Measurements from ENCODE around the gene PIR.

The PIR gene

DNA sequence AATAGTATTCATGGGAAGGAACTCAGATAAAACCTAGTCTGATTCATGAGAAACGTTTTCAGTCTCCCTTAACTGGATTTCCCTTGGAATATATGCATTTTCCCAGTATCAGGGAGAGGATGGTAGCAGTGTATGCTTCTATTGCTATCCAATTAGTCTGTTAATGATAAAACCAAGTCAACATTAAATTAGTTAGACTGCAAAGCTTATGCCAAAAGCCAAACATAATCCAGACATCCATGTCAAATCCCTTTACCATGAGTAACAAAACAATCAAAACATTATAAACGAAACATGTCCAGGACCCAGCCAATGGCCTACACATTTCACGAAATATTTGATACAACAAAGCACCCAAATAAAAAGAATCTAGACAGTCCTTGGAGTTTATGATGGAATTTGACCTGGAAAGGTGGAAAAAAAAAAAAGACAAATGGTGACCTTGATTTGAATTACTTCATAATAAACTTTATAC lies 74.4 kb downstream of the PIR start:
- TF ChIP-seq, protein P1, sequence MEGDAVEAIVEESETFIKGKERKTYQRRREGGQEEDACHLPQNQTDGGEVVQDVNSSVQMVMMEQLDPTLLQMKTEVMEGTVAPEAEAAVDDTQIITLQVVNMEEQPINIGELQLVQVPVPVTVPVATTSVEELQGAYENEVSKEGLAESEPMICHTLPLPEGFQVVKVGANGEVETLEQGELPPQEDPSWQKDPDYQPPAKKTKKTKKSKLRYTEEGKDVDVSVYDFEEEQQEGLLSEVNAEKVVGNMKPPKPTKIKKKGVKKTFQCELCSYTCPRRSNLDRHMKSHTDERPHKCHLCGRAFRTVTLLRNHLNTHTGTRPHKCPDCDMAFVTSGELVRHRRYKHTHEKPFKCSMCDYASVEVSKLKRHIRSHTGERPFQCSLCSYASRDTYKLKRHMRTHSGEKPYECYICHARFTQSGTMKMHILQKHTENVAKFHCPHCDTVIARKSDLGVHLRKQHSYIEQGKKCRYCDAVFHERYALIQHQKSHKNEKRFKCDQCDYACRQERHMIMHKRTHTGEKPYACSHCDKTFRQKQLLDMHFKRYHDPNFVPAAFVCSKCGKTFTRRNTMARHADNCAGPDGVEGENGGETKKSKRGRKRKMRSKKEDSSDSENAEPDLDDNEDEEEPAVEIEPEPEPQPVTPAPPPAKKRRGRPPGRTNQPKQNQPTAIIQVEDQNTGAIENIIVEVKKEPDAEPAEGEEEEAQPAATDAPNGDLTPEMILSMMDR (IDR thresholded peaks at IDR 0.05; ENCODE audit: low read depth, low read length): no peak
- TF ChIP-seq EZH2phosphoT487 (IDR thresholded peaks at IDR 0.05; ENCODE audit: low read depth): no peak
- H3K9ac ChIP-seq (ENCODE audit: low read length): no peak overlapping the region
- H3K4me3 ChIP-seq (ENCODE audit: low read length): no peak overlapping the region
- H3K36me3 ChIP-seq (replicated peaks; ENCODE audit: low read depth, low read length): peaks cover 5% of the 10 kb centered on the region
- peaks cover 3% of the 10 kb centered on the region for H3K4me1 ChIP-seq (ENCODE audit: low read length)
- no peak overlapping the region for H2AFZ ChIP-seq (ENCODE audit: low read depth, low read length)
- H4K20me1 ChIP-seq (ENCODE audit: insufficient read depth, low read length): no peaks in the 10 kb centered on the region
- H3K9me3 ChIP-seq (ENCODE audit: insufficient read depth, low read length): no peaks in the 10 kb centered on the region
- no peak overlapping the region for H3K27ac ChIP-seq (ENCODE audit: low read length)
- no peak overlapping the region for H3K4me2 ChIP-seq (ENCODE audit: low read length)
- no peaks in the 10 kb centered on the region for H3K79me2 ChIP-seq (ENCODE audit: low read length)
- no peaks in the 10 kb centered on the region for H3K27me3 ChIP-seq (ENCODE audit: low read depth, low read length)

DNA sequence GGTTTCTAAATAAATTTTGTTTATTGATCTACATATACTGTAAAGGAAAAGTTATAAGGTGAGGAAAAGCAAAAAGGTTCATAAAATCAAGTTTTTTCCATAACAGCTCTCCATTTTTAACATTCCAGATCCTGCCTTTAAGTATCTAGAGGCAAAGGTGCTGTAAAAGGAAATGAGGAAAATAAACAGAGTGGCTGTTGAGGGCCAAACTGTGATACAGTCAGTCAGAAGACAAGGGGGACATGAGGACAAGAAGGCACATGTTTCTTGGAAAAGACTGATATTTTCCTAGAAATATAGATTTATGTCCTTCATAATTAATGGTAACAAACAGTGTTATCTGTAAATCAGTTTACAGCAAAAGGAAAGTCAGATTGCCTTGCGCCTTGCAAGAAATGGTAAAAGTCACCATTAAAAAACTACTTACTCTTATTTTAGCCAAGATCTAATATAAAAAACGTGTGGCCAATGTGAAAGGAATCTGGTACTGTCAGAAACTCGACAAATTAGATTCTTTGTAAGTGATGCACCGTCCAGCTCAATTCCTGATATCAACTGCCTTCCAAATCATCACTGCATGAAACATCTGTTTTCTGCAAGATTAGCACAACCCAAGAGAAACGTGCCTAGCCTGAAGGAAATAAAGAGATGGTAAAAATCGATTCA lies 75.0 kb downstream of the PIR start:
- Histone ChIP-seq H3K79me2 (ENCODE audit: low read length) (no peaks in the 10 kb centered on the region), H4K20me1 (ENCODE audit: insufficient read depth, low read length) (no peaks in the 10 kb centered on the region), H3K27ac (ENCODE audit: low read length) (no peak overlapping the region), H3K4me2 (ENCODE audit: low read length) (no peak overlapping the region), H3K4me3 (ENCODE audit: low read length) (no peak overlapping the region), H3K36me3 (replicated peaks; ENCODE audit: low read depth, low read length) (peaks cover 5% of the 10 kb centered on the region), H3K27me3 (ENCODE audit: low read depth, low read length) (no peaks in the 10 kb centered on the region), H3K4me1 (ENCODE audit: low read length) (no peaks in the 10 kb centered on the region), H3K9me3 (ENCODE audit: insufficient read depth, low read length) (no peaks in the 10 kb centered on the region), H2AFZ (ENCODE audit: low read depth, low read length) (no peak overlapping the region), H3K9ac (ENCODE audit: low read length) (no peak overlapping the region)
- no peak for TF ChIP-seq EZH2phosphoT487 (IDR thresholded peaks at IDR 0.05; ENCODE audit: low read depth)
- TF ChIP-seq, protein P1 (IDR thresholded peaks at IDR 0.05; ENCODE audit: low read depth, low read length): no peak

DNA sequence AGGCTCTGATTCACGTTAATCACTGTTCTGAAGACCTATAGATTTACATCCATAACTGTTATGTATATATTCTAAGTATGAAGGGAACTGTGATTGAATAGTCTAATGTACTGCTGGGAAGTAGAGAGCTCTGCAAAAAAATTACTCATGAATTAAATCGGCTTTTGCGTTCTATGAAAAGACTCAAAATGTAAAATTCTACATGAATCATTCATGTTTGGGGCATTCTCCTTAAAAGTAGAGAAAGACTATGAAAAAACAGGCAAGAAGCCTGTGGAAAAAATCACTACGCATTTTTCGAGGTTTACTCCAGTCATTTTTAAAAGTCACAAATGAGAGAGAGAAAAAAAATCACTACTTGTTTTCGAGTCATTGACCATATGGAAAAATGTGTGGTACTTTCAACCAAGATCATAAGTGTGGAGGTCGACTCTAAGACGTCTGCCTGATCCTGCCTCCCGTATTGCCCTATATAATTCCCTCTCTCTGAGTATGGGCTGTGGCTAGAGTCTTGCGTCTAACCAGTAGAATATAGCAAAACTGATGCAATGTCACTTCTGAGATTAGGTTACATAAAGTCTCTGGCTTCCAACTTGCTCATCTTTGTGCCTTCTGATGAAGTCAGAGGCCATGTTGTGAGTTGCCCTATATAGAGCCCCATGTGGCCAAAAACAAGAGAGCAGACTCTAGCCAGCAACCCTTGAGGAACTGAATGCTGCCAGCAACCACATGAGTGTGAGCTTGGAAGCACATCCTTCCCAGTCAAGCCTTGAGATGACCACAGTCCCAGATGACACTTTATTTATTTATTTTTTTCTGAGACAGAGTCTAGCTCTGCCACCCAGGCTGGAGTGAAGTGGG lies 76.8 kb downstream of the PIR start:
- Histone ChIP-seq H4K20me1 (ENCODE audit: insufficient read depth, low read length) (no peaks in the 10 kb centered on the region), H3K27ac (ENCODE audit: low read length) (no peak overlapping the region), H3K79me2 (ENCODE audit: low read length) (no peaks in the 10 kb centered on the region), H3K4me2 (ENCODE audit: low read length) (no peak overlapping the region), H3K4me1 (ENCODE audit: low read length) (no peaks in the 10 kb centered on the region), H3K4me3 (ENCODE audit: low read length) (no peak overlapping the region), H3K9me3 (ENCODE audit: insufficient read depth, low read length) (no peaks in the 10 kb centered on the region), H3K9ac (ENCODE audit: low read length) (no peak overlapping the region), H2AFZ (ENCODE audit: low read depth, low read length) (no peak overlapping the region), H3K27me3 (ENCODE audit: low read depth, low read length) (no peaks in the 10 kb centered on the region), H3K36me3 (replicated peaks; ENCODE audit: low read depth, low read length) (peaks cover 5% of the 10 kb centered on the region)
- no peak for TF ChIP-seq EZH2phosphoT487 (IDR thresholded peaks at IDR 0.05; ENCODE audit: low read depth)
- TF ChIP-seq, protein P1 (IDR thresholded peaks at IDR 0.05; ENCODE audit: low read depth, low read length): no peak

DNA sequence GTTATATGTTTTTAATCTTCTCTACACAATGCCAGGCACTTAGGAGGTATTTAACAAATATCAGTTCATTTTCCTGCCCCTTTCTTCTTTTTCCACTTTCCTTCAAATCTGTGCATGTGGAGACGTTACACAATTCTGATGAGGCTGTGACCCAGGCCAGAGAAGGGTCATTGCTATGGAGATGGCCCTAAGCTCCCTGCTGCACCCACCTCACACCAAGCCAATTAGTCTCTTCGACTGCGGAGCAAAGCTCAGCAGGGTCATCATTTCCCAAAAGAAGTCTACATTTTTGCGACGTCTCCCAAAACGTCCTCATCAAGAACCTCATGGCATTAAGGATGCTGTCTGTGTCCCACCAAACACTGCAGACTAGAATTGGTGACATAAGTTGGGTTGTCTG lies 80.0 kb downstream of the PIR start:
- no peaks in the 10 kb centered on the region for H4K20me1 ChIP-seq (ENCODE audit: insufficient read depth, low read length)
- H3K4me2 ChIP-seq (ENCODE audit: low read length): no peak overlapping the region
- H3K79me2 ChIP-seq (ENCODE audit: low read length): no peaks in the 10 kb centered on the region
- H2AFZ ChIP-seq (ENCODE audit: low read depth, low read length): no peak overlapping the region
- no peaks in the 10 kb centered on the region for H3K9me3 ChIP-seq (ENCODE audit: insufficient read depth, low read length)
- H3K4me3 ChIP-seq (ENCODE audit: low read length): no peak overlapping the region
- peaks cover 5% of the 10 kb centered on the region for H3K36me3 ChIP-seq (replicated peaks; ENCODE audit: low read depth, low read length)
- no peaks in the 10 kb centered on the region for H3K4me1 ChIP-seq (ENCODE audit: low read length)
- no peak overlapping the region for H3K9ac ChIP-seq (ENCODE audit: low read length)
- TF ChIP-seq EZH2phosphoT487 (IDR thresholded peaks at IDR 0.05; ENCODE audit: low read depth): no peak
- TF ChIP-seq, protein P1 (IDR thresholded peaks at IDR 0.05; ENCODE audit: low read depth, low read length): no peak
- no peak overlapping the region for H3K27ac ChIP-seq (ENCODE audit: low read length)
- no peaks in the 10 kb centered on the region for H3K27me3 ChIP-seq (ENCODE audit: low read depth, low read length)
